Renal cortex interstitium (tissue), 11 donors: ENCODE data around the gene SPOCK2. TPM values are rescaled to one million over a fixed set of nuclear protein-coding genes. Genes with fewer than 3 reads are reported as not detected.

Experiments used
- DNase-seq, 11 donors: peaks; one replicate each; pipeline ENCODE4 v3.0.0-alpha.2; 2013; ENCODE audit warnings: low read depth in 9 of 11, low spot score in 4 of 11; ENCODE audit errors: extremely low read depth in 1 of 11
- polyA plus RNA-seq, 3 donors: library from polyadenylated mRNA; unstranded; fragments of 120-200 nt; gene quantifications; one replicate each; pipeline ENCODE4 v1.2.1, GENCODE V29; 2013; ENCODE audit not compliant: insufficient read length in 3 of 3

The SPOCK2 gene
- polyA plus RNA-seq, 3 donors: 119 to 151 (median 140) TPM

DNA sequence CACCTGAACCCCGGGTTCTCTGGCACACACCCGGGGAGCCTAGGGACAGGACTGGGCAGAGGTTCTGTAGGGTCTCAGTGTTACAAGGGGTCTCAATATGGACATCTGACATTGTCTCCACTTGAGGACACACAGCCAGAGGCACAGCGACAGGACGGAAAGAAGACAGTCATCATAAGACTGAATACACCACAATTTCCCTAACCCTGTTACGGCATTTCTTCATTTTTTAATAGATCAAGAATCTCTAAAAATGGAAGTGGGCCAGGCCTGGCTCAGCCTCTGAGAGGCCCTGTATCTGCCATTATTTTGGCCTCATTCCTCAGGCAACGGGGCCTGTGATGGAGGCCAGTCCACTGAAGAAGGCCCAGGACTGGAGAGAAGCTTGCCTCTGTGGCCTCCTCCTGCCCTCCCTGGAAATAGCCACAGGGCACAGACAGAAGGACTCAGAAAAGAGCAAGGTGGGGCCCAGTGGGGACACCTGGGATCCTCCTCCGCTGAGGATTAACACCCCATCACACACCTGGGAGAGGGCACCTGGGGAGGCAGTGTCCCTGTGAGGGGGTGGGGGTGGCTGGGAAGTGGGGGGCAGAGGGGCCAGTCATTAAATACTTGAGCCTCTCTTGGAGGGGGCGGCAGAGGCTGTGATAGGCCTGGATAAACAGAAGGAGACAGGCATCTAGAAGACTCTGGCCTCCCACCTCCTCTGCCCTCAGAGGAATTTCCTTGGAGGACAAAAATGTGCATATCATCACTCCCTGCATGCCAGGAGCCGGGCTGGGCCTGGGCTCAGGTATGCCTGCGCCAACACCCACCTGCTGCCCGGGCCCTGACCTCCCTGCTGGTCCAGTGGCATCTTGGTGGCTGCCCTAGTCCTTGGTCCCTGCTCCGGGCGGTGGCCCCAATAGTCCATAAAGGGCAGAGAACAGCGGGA, 8.0 kb downstream of the SPOCK2 start:
- DNase-seq: no peak

DNA sequence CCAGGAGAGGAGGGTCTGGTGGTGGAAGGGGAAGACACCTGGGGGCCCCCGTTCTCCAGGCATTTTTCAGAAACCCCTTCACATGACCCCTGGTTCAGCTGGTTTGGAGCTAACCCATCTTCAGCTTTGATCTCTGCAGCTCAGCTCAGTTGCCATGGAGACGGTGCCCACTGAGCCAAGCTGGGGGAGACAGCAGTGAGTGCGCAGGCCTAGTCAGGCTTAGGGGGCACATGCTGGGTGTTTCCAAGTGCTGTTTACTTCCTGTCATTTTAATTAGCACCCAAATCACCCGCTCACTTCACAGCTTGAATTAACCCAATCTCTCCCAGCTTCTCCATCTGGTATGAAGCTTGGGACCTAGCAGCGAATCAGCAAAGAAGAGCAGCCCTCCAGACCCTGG, 9.0 kb downstream of the SPOCK2 start:
- peak in 1 of 11 donors; percentile 65 for DNase-seq

DNA sequence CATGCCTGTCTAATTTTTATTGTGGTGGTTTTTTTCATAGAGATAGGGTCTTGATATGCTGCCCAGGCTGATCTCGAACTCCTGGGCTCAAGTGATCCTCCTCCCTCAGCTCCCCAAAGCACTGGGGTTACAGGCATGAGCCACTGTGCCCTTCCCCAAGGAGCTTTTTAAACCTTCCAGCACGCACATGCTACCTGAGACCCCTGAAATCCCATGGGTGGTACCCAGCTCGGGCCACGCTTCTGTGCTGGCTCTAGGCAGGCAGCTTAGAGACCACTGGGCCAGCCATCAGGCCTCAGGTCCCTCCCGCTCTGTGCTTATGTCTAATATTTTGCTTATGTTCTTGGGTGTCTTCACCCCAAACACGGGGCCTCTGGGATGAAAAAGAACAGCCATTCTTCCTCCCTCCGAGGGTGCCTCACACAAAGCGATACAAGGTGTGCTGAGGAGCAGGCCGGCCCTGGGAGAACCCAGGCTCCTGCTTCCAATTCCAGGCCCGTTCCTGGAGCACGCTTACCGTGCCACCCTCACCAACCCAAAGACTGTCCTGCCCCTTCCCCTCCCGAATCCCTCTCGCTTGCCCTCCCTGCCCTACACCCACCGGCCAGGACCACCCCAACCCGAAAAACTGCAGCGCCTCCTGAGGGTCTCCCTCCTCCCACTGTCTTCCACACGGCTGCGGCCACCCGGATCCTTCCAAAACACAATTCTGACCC, 10.9 kb downstream of the SPOCK2 start:
- DNase-seq: no peak

DNA sequence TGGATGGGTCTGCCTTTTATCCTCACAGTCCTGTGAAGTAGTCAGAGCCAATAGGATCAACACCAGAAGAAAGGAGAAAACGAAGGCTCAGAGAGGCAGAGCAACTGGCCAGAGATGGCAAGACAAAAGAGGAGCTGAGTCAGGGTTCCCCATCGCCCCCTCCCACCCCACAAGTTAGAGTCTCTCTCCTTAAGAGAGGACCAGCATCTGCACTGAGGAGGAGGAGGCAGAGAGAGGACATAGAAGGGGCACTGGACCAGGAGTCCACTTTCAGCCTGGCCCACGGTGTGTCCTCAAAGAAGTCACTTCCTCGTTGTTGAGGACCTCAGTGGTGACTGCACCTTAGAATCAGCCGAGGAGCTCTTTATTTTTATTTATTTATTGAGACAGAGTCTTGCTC, 11.6 kb downstream of the SPOCK2 start:
- DNase-seq: no peak

DNA sequence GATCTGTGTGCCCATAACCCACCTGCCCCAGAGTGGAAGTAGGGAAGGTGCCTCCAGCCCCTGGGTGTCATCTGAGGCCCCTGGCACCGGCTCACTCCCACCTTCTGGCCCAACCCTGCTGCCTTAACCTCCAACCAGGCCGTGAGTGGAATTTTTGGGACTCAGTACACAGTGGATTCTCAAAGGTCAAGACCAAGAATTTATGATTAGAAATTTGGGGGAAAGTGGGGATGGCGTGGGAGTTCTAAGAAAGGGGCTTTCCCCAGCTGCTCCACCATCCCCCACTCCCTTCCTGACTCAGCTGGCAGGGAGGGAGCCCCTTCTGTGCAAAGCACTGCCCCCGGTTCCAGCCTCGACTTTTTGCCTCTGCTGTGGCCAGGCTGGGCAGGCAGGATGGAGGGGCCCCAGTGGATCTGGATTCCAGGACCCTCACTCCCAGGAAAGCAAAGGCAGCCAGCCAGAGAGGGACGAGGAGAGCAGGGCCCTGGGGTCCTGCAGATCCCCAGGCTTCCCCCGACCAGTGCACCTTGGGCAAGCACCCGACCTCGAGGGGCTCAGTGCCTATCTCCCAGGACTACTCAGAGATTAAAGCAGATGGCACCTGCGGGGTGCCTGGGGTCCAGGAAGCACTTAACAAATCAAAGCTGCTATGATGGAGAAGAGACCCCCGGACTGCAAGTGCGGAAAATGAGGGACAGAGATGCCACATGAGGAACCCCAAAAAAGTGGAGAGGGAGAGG, 12.8 kb downstream of the SPOCK2 start:
- DNase-seq: no peak

DNA sequence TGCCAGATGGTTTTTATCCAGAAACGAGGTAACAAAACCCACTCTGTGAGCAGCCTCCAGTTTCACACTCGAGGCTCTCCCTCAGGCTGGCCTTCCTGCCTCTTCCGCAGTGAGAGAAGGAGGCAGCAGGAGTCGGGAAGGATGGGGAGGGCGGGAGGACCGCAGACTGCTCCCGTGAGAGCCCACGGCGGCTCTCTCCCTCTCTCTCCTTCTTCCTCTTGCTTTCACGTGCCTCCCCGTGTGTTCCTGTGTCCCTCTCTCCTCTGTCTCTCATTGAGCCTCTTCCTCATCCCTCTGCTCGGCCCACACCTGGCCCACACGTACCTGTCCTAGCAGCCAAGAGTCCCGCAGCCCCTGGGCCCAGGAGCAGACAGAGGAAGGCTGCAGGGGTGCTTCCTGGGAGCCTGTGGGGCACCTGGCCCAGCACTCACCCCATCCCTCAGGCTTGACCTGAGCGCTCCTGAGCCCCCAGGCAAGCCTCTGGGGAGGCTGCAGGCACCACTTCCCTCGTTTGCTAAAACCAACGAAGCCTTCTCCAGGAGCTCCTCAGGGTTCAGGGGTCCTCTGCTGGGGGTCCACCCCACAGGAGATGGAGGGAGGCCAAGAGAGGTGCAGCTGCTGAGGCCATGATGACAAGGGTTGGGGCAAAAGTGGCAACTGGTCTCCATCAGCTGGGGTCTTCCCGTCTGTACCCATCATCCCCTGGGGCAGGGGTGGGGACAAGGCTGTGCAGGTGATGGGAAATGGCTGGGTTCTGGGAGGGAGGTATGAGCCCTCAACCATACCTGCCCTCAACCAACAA, 13.6 kb downstream of the SPOCK2 start:
- no peak for DNase-seq

DNA sequence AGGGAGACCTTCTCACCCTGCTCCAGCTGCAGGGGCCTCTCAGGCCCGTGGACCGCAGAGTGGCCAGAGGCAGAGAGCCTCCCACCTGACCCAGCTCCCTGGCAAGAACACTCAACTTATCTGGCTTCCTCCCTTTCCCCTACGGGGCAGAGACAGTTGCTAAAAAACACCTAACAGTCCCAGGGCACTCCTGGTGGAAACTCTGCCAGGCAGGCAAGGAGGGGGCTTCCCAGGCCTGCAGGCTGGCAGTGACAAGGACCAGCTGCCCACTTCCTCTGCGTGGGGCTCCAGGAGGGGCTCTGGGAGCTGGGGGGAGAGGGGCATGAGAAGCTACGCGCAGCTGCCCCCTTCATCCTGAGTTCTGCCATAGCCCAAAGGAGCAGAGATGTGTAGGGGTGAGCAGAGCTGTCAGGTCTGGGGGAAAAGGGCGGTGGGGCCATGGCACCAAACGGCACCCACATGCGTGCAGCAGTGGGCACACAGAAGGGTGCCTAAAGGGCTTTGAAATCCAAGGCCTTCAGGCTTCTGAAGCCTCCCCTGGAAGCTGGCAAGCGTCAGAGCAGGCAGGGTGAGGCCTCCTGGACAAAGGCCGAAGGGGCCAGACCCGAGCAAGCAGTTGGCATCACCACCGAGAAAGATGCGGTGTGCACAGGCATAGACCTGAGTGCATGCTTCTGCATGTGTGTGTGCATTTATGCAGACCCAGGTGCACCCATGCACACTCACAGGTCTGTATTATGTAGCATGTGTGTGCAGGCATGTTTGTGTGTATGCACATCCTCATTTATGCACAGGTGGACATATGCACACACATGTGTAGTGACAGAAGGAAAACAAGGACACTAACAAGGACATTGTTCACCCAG, 14.4 kb downstream of the SPOCK2 start:
- DNase-seq: no peak

DNA sequence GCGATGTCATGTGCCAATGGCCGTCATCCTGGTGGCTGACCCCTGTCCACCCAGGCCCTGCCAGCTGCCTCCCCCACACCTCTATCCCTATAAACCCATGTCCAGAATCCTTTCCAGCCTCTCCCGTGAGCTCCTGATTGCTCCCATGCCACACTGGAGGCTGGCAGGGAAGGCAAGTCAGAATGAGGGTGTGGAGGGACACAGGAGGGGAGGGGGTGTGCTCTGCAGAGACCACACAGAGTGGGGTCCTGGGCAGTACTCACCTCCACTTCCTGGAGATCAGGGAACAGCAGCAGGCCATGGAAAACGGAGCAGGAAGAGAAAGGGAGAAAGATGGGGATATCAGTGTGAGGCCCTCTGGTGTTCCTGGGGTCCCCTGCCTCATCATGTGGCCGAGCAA, 15.7 kb downstream of the SPOCK2 start:
- DNase-seq: no peak

DNA sequence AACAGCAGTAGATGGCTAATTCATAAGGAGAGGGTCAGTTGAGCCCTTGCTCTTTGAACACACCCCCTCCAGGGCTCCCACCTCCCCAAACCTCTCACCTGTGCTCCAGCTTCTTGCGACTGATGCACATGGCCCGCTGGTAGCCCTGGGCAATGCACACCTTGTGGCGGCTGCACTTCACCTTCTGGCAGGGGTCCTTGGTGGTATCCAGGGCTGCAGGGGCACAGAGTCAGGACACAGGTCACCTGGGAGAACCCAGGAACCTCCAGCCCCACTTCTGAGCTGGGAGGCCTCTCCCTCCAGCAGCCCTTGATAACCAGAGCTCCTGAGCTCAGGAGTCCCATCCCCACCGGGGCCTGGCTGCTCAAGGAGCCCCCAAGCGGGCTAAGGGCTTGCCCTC, 16.3 kb downstream of the SPOCK2 start:
- no peak for DNase-seq

DNA sequence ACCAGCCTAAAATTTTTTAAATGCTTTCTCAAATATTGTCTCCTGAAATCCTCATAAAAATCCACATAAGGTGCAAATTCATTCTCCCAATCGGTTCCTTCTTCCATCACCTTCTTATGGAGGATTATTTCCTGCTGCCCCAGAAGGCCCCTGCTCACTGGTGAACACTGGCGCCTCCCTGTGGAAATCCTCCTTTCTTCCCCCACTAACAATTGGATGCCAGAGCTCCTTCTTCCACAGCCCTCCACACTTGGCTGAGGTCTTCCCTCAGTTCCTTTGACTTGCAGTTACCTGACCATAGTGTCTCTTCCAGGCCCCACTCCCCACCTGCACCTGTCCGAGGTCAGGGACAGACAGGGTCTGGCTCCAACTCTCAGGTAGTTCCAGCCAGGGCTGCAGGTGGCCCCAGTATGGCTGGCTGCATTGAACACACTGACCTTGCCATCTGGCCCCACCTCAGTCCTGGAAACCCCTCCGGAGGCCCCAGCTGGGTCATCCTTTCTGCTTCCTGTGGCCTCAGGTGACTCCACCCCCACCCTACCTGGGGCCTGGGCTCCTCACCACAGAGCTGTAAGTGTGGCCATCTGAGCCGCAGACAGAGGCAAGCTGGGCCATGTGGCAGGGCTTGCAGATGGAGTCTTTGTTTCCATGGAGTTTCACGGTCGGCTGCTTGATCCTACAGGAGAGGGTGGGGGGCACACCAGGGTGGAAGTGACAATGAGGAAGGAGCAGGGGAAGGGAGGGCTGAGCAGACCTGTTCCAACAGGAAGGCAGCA, 18.4 kb downstream of the SPOCK2 start:
- DNase-seq: peak in 4 of 11 donors; percentile 53 to 77 (median 56)

DNA sequence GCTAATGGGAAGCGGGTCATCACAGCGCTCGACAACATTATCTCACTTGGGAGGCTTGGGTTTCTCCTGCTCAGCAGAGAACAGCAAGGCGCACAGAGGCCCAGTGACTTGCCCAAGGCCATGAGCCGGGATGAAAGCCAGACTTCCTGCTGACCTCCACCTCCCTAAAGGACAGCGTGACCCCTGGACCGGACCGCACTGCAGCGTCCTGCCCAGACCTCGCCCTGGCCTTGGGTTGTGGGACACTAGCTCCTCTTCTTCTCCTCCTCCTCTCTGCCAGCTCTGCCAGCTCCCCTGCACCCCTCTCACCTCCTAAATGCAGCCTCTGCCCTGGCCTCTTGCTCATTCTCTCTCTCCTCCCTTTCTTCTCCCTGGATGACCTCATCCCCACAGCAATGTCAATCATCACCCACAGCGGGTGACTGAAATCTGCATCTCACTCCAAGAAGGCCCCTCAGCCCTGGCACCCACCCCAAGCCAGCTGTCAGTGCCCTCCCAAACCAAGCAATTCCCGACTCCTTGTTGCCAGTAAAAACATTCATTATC, 19.4 kb downstream of the SPOCK2 start:
- DNase-seq: no peak

DNA sequence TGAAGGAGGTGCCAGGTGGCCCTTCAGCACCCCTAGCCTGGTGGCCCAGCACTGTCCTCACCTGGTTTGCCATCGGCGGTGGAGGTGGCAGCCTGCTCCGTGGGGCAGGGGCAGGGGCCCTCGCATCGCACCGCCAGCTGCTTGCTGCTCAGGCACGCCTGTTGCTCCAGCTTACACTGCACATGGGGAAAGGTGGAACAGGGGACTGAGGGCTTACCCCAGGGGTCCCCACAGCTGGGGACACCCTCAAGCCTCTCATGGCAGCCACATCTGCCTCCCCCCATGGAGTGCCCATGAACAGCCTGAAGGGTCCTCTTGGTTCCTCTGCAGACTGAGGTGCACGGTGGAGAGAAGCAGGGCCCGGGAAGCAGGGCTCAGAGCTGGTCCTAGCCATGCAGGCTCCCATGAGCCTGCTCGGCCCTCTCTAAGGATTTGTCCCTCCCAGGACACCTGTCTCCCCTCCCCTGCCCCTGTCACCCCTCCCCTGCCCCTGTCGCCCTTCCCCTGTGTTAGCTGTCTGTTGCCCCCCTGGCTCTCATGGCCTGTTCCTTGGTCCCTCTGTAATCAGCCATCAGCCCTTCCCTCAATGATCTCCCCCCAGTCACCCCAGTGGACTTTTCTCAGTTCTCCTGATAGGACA, 20.1 kb downstream of the SPOCK2 start:
- DNase-seq: no peak

DNA sequence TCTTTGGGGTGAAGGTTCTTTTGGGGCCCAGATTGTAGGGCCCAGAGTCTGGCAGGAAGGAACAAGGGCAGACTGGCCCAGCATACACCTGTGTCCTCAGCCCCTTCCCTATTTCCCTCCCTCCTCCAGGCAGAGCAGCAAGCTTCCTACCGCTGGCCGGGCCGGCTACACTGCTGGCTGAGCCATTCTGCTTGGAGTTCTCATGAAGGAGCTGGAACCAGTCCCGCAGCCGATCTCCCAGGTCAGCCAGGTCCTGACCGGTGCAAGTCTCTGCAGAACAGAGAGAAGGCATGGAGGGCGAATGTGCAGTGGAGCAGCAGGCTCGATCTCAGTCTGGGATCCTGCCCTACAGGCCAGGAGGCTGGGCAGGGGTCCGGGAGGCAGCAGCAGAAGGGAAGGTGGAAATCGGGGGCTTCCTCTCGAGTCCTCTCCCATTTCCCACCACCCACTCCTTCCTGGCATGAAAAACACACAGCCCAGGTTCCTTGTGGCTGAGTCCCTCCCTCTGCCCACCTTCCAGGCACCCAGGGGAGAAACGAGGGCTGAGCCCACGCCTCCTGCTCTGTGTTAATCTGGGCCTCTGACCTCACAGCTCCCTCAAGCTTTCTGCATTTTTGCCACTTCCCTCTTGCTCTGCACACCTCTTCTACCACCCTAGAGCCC, 20.8 kb downstream of the SPOCK2 start:
- no peak for DNase-seq

DNA sequence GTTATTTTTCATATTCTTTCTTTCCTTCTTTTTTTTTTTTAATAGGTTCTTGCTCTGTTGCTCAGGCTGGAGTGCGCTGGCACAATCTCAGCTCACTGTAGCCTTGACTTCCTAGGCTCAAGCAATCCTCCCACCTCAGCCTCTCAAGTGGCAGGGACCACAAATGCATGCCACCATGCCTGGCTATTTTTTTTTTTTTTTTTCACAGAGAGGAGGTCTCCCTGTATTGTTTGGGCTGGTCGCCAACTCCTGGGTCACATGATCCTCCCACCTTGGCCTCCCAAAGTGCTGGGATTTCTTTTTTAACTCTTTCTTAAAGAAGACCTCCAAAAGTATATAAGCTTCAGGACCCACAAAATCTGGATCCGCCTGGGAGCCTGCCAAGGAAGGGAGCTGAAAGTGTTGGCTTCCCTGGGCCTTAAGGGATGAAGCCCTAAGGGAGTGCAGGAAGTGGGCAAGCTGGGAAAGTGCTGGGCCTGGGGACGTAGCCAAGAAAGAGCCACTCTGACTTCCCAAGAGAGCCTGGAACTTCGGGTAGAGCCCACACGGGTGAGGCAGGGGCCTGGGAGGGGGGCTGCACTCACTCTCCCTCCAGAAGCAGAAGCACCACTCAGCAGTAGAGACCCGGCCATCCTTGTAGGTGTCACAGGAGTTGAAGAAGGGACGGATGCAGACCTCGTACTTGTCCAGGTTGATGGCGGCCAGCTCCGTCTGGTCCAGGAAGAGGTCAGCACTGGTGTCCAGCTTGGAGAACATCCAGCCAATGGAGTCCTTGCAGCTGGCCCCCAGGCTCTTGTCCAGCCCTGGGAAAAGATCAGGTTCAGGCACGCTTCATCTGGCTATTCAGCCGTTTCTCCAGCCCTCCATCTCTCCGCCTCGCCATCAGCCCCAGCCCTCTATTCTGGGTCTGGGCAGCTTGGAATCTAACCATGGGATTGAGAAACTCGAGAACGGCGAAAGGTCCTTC, 21.8 kb downstream of the SPOCK2 start:
- DNase-seq: no peak

DNA sequence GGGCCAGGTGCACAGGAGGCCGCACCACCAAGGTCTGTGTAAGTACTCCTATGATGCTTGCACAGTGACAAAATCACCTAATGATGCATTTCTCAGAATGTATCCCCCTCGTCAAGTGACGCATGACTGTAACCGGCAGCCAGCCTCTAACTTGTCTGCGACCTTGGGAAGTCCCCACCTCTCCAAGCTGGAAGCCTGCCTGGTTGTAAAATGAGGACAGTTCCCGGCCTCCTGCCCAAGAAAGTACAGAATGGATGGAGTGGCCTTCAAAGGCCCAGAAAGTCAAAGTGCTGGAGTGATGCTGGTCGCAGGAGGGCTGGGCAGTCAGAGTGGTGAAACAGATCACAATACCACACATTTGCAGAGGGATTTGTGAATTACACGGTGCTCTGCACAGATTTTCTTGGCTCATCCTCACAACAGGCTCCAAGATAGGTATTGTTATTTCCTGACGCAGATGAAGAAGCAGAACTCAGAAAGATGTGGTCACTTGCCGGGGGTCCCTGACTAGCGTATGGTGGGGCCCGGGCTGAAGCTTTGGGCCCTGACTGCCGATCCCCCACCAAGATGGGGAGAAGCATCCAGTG, 22.8 kb downstream of the SPOCK2 start:
- DNase-seq: no peak
